Activated naive CD4-positive, alpha-beta T cell treated with anti-CD3 and anti-CD28 coated beads, Interleukin-2, amount 10 ng/mL, durations not matched to agents 5 hours and 36 hours (primary cell): ENCODE results near the gene OR2A12. TPM values are rescaled to one million over a fixed set of nuclear protein-coding genes. Genes with fewer than 3 reads are reported as not detected.

Source experiments
- total RNA-seq, 2 experiments: library from RNA; stranded (reverse); gene quantifications; one replicate each; pipeline ENCODE4 v1.2.3, GENCODE V29; 2021

The OR2A12 gene
- not detected for total RNA-seq

GRCh38 chr7:144085978-144086377, at the start of gene OR2A12:
Gene OR2A12, plus strand, starts transcription at chr7:144086278. Its CDS starts 8,830 bp downstream, at chr7:144095108.

GRCh38 chr7:144048648-144049047, 37.4 kb upstream of the OR2A12 start, which contains the start of gene OR2A5:
Gene OR2A5, plus strand, starts transcription at chr7:144048948. Its CDS starts 1,454 bp downstream, at chr7:144050402.

GRCh38 chr7:144069511-144069910, 16.6 kb upstream of the OR2A12 start, which contains the start of gene OR2A25:
Gene OR2A25, plus strand, starts transcription at chr7:144069811. Its CDS starts 4,409 bp downstream, at chr7:144074220.

GRCh38 chr7:144109283-144109682, 23.2 kb downstream of the OR2A12 start, which contains the start of gene OR2A2:
Gene OR2A2, plus strand, starts transcription at chr7:144109583. Its CDS starts 0 bp downstream, at chr7:144109583.

GRCh38 chr7:144122876-144123275, 36.8 kb downstream of the OR2A12 start, which contains the start of gene OR2A14:
Gene OR2A14, plus strand, starts transcription at chr7:144123176. Its CDS starts 5,937 bp downstream, at chr7:144129113.

Other genes with a start within 250 kb of the OR2A12 start
- gene TCAF1, start 184.1 kb upstream of the OR2A12 start, total RNA-seq = 10 to 100 TPM; 15.3 to 16.2 TPM
- not detected for gene OR2F2, start 151.0 kb upstream of the OR2A12 start, total RNA-seq
- not detected for gene OR2F1, start 131.4 kb upstream of the OR2A12 start, total RNA-seq
- not detected for gene OR6B1, start 86.0 kb upstream of the OR2A12 start, total RNA-seq
- gene OR2A5, start 37.3 kb upstream of the OR2A12 start, total RNA-seq = not detected
- not detected for gene OR2A25, start 16.5 kb upstream of the OR2A12 start, total RNA-seq
- gene OR2A2, start 23.3 kb downstream of the OR2A12 start, total RNA-seq = not detected
- gene OR2A14, start 36.9 kb downstream of the OR2A12 start, total RNA-seq = not detected
- gene CTAGE4, start 97.2 kb downstream of the OR2A12 start, total RNA-seq = 1 to 10 TPM; 3.5 to 4.5 TPM
- 1 to 10 TPM; 7.2 to 7.7 TPM for gene ARHGEF35, start 109.6 kb downstream of the OR2A12 start, total RNA-seq
- under 1 TPM in 1 of 2 experiments, not detected in 1; 0.10 TPM for gene OR2A42, start 153.3 kb downstream of the OR2A12 start, total RNA-seq
- gene OR2A7, start 178.5 kb downstream of the OR2A12 start, total RNA-seq = 1 to 10 TPM; 3.7 to 4.5 TPM
- 1 to 10 TPM; 1.6 to 2.1 TPM for gene CTAGE8, start 183.0 kb downstream of the OR2A12 start, total RNA-seq
- under 1 TPM; 0.12 to 0.13 TPM for gene OR2A1, start 226.1 kb downstream of the OR2A12 start, total RNA-seq